ENCODE data around the gene PEX14.
A peak's percentile ranks its signal among the peaks of the same experiment; 100 is the strongest.

The PEX14 gene

DNA sequence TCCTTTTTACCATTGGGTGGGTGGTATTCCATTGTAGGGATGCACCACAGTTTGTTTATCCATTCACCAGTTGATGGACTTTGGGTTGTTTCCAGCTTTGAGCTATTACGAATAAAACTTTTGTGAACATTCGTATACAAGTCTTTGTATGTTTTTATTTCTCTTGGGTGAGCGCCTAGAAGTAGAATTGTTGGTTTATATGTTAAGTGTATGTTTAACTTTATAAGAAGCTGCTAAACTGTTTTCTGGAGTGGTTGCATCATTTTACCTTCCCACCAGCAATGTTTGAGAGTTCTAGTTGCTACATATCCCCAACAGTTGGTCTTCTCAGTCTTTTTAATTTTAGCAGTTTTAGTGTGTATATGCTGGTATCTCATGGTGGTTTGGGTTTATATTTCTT lies 132.5 kb downstream of the PEX14 start:
- 90% methylated on average over 3 of the region's 3 CpGs for WGBS
- Histone ChIP-seq H2BK5ac (ENCODE audit: low read depth, low read length, poor library complexity, severe bottlenecking) (no peak overlapping the region), H3K36me3 (ENCODE audit: control insufficient read depth in 1 of 2, insufficient read depth in 2 of 2, low read depth in 1 of 2, low read length in 2 of 2) (peaks cover 0 to 18% of the 10 kb centered on the region in 2 experiments), H3K14ac (ENCODE audit: low read length in 2 of 2) (no peak overlapping the region), H2AK5ac (ENCODE audit: low read length, severe bottlenecking) (no peak overlapping the region), H3K4me3 (ENCODE audit: insufficient read depth in 1 of 2, low read depth in 1 of 2, low read length in 2 of 2) (no peak overlapping the region), H3K27ac (ENCODE audit: low read length, poor library complexity, severe bottlenecking) (no peak overlapping the region), H3K9ac (ENCODE audit: low read length) (no peak overlapping the region), H3K4me1 (ENCODE audit: control insufficient read depth, insufficient read depth, low read depth, low read length) (peaks cover 14% of the 10 kb centered on the region), H2BK12ac (ENCODE audit: low read length in 2 of 2) (no peak overlapping the region), H3K23ac (ENCODE audit: low read length in 2 of 2) (no peak overlapping the region), H3K27me3 (ENCODE audit: control insufficient read depth in 1 of 2, insufficient read depth in 1 of 2, low read length in 2 of 2) (no peaks in the 10 kb centered on the region), H3K4ac (ENCODE audit: low read depth in 1 of 2, low read length in 2 of 2) (no peak overlapping the region), H3K9me3 (ENCODE audit: control insufficient read depth, low read length) (no peaks in the 10 kb centered on the region), H3K18ac (ENCODE audit: low read depth in 1 of 2, low read length in 2 of 2) (no peak overlapping the region), H4K8ac (ENCODE audit: low read length) (no peak overlapping the region), H3K79me1 (replicated peaks; ENCODE audit: low read length, poor library complexity, severe bottlenecking) (peaks cover 16% of the 10 kb centered on the region), H3K4me2 (ENCODE audit: low read length, poor library complexity, severe bottlenecking) (no peak overlapping the region), H4K91ac (ENCODE audit: low read length) (no peak overlapping the region), H2BK15ac (ENCODE audit: low read depth, poor library complexity, severe bottlenecking) (no peak overlapping the region), H2AFZ (ENCODE audit: low read depth, low read length) (no peak overlapping the region), H2BK120ac (ENCODE audit: low read depth, low read length) (no peak overlapping the region)
- peak; percentile 8 for DNase-seq

DNA sequence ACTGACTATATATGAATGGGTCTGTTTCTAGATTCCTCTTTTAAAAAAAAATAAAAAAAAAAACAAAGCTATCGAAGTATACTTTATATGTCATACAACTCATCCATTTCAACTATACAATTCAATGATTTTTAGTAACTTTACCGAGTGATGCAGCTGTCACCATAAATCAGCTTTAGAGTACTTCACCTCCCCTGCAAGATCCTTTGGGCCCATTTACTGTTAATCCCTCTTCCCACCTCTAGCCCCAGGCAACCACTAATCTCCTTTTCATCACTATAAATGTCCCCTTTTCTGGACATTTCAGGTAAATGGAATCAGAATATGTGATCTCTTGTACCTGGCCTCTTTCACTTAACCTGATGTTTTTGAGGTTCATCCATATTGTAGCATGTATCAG lies 133.9 kb downstream of the PEX14 start:
- Histone ChIP-seq H3K36me3 (ENCODE audit: control insufficient read depth in 1 of 2, insufficient read depth in 2 of 2, low read depth in 1 of 2, low read length in 2 of 2) (peaks cover 8 to 19% of the 10 kb centered on the region in 2 experiments), H2BK120ac (ENCODE audit: low read depth, low read length) (no peak overlapping the region), H3K4me2 (ENCODE audit: low read length, poor library complexity, severe bottlenecking) (no peak overlapping the region), H2AFZ (ENCODE audit: low read depth, low read length) (no peak overlapping the region), H2BK15ac (ENCODE audit: low read depth, poor library complexity, severe bottlenecking) (no peak overlapping the region), H3K4me3 (ENCODE audit: insufficient read depth in 1 of 2, low read depth in 1 of 2, low read length in 2 of 2) (no peak overlapping the region), H3K9me3 (ENCODE audit: control insufficient read depth, low read length) (no peaks in the 10 kb centered on the region), H3K14ac (ENCODE audit: low read length in 2 of 2) (no peak overlapping the region), H3K79me1 (replicated peaks; ENCODE audit: low read length, poor library complexity, severe bottlenecking) (peaks cover 24% of the 10 kb centered on the region), H4K8ac (ENCODE audit: low read length) (no peak overlapping the region), H3K27ac (ENCODE audit: low read length, poor library complexity, severe bottlenecking) (no peak overlapping the region), H3K23ac (ENCODE audit: low read length in 2 of 2) (no peak overlapping the region), H3K9ac (ENCODE audit: low read length) (no peak overlapping the region), H2BK5ac (ENCODE audit: low read depth, low read length, poor library complexity, severe bottlenecking) (no peak overlapping the region), H2AK5ac (ENCODE audit: low read length, severe bottlenecking) (no peak overlapping the region), H3K4me1 (ENCODE audit: control insufficient read depth, insufficient read depth, low read depth, low read length) (peaks cover 14% of the 10 kb centered on the region), H3K4ac (ENCODE audit: low read depth in 1 of 2, low read length in 2 of 2) (no peak overlapping the region), H4K91ac (ENCODE audit: low read length) (no peak overlapping the region), H3K27me3 (ENCODE audit: control insufficient read depth in 1 of 2, insufficient read depth in 1 of 2, low read length in 2 of 2) (no peaks in the 10 kb centered on the region), H2BK12ac (ENCODE audit: low read length in 2 of 2) (no peak overlapping the region), H3K18ac (ENCODE audit: low read depth in 1 of 2, low read length in 2 of 2) (no peak overlapping the region)
- no peak for DNase-seq
- WGBS = 94% methylated on average over 2 of the region's 2 CpGs

DNA sequence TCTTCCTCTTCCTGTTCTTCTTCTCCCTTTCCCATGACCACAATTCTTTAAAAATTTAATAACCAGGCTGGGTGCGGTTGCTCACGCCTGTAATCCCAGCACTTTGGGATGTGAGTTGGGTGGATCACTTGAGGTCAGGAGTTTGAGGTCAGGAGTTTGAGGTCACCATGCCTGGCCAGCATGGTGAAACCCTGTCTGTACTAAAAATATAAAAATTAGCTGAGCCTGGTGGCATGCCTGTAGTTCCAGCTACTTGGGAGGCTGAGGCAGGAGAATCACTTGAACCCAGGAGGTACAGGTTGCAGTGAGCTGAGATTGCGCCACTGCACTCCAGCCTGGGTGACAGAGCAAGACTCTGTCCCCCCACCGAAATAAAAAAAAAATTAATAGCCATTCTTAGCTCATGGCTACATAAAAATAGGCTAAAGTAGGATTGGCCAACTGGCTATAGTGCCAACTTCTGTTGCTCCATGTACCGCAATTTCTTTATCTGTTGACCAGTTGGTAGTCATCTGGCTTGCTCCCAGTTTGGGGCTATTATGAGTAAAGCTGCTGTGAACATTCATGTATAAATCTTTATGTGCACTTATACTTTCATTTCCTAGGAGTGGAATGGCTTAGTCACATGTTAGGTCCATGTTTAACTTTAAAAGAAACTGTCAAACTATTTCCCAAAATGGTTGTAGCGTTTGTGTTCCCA lies 136.3 kb downstream of the PEX14 start:
- no peak overlapping the region for H2BK120ac ChIP-seq (ENCODE audit: low read depth, low read length)
- no peak overlapping the region for H3K27ac ChIP-seq (ENCODE audit: low read length, poor library complexity, severe bottlenecking)
- H3K79me1 ChIP-seq (replicated peaks; ENCODE audit: low read length, poor library complexity, severe bottlenecking) = peaks cover 34% of the 10 kb centered on the region
- H3K4ac ChIP-seq (ENCODE audit: low read depth in 1 of 2, low read length in 2 of 2) = no peak overlapping the region
- no peak overlapping the region for H3K4me2 ChIP-seq (ENCODE audit: low read length, poor library complexity, severe bottlenecking)
- no peak overlapping the region for H3K4me3 ChIP-seq (ENCODE audit: insufficient read depth in 1 of 2, low read depth in 1 of 2, low read length in 2 of 2)
- H3K27me3 ChIP-seq (ENCODE audit: control insufficient read depth in 1 of 2, insufficient read depth in 1 of 2, low read length in 2 of 2) = no peaks in the 10 kb centered on the region
- 98% methylated on average over 4 of the region's 6 CpGs for WGBS
- no peak overlapping the region for H2BK12ac ChIP-seq (ENCODE audit: low read length in 2 of 2)
- no peak overlapping the region for H2AK5ac ChIP-seq (ENCODE audit: low read length, severe bottlenecking)
- H3K9ac ChIP-seq (ENCODE audit: low read length) = no peak overlapping the region
- no peaks in the 10 kb centered on the region for H3K9me3 ChIP-seq (ENCODE audit: control insufficient read depth, low read length)
- H2BK15ac ChIP-seq (ENCODE audit: low read depth, poor library complexity, severe bottlenecking) = no peak overlapping the region
- H3K36me3 ChIP-seq (ENCODE audit: control insufficient read depth in 1 of 2, insufficient read depth in 2 of 2, low read depth in 1 of 2, low read length in 2 of 2) = peaks cover 7 to 8% of the 10 kb centered on the region in 2 experiments
- H3K18ac ChIP-seq (ENCODE audit: low read depth in 1 of 2, low read length in 2 of 2) = no peak overlapping the region
- no peak overlapping the region for H2BK5ac ChIP-seq (ENCODE audit: low read depth, low read length, poor library complexity, severe bottlenecking)
- no peak for DNase-seq
- no peak overlapping the region for H4K91ac ChIP-seq (ENCODE audit: low read length)
- no peak overlapping the region for H3K23ac ChIP-seq (ENCODE audit: low read length in 2 of 2)
- H4K8ac ChIP-seq (ENCODE audit: low read length) = no peak overlapping the region
- H2AFZ ChIP-seq (ENCODE audit: low read depth, low read length) = no peak overlapping the region
- H3K14ac ChIP-seq (ENCODE audit: low read length in 2 of 2) = no peak overlapping the region
- H3K4me1 ChIP-seq (ENCODE audit: control insufficient read depth, insufficient read depth, low read depth, low read length) = peaks cover 3% of the 10 kb centered on the region

DNA sequence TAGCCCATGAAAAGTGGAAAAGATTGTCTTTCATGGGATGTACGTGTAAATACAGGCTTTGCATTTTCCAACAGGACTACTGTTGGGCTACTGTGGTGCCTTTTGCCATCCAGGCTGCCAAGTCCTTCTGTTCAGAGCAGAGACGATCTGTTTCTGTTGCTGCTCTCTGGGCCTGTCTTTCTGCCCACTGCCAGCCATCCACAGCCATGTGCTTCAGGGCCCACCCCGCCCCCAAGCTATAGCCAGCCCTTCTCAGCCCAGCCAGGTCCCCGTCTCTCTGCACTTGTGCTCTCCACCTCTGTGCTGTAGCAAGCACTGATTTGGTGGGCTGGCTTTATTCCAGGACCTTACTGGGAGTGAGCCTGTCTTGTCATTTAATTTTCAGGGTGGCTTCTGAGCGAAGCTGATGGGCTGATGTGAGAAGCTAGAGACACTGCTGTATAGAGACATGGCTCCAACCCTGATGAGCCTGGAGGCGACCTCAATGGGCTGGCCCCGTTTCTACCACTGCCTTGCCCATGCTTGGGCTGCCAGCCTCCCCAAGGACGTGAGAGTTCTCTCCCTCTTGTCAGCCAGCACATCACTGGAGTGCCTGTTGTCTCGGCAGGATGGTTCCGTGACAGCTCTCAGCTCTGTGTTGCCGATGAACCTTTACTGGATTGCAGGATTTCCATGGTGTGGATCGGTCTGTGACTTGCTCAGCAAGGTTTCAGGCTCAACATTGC lies 137.8 kb downstream of the PEX14 start:
- Histone ChIP-seq H4K8ac (ENCODE audit: low read length) (no peak overlapping the region), H2AK5ac (ENCODE audit: low read length, severe bottlenecking) (no peak overlapping the region), H3K18ac (ENCODE audit: low read depth in 1 of 2, low read length in 2 of 2) (no peak overlapping the region), H2BK15ac (ENCODE audit: low read depth, poor library complexity, severe bottlenecking) (no peak overlapping the region), H3K27ac (ENCODE audit: low read length, poor library complexity, severe bottlenecking) (no peak overlapping the region), H4K91ac (ENCODE audit: low read length) (no peak overlapping the region), H3K79me1 (replicated peaks; ENCODE audit: low read length, poor library complexity, severe bottlenecking) (peaks cover 38% of the 10 kb centered on the region), H2AFZ (ENCODE audit: low read depth, low read length) (no peak overlapping the region), H3K4ac (ENCODE audit: low read depth in 1 of 2, low read length in 2 of 2) (no peak overlapping the region), H3K27me3 (ENCODE audit: control insufficient read depth in 1 of 2, insufficient read depth in 1 of 2, low read length in 2 of 2) (no peaks in the 10 kb centered on the region), H2BK120ac (ENCODE audit: low read depth, low read length) (no peak overlapping the region), H3K4me1 (ENCODE audit: control insufficient read depth, insufficient read depth, low read depth, low read length) (no peaks in the 10 kb centered on the region), H2BK5ac (ENCODE audit: low read depth, low read length, poor library complexity, severe bottlenecking) (no peak overlapping the region), H3K14ac (ENCODE audit: low read length in 2 of 2) (peak overlapping the region in 1 of 2 experiments; percentile 1), H3K23ac (ENCODE audit: low read length in 2 of 2) (no peak overlapping the region), H3K36me3 (ENCODE audit: control insufficient read depth in 1 of 2, insufficient read depth in 2 of 2, low read depth in 1 of 2, low read length in 2 of 2) (peaks cover 4 to 19% of the 10 kb centered on the region in 2 experiments), H2BK12ac (ENCODE audit: low read length in 2 of 2) (no peak overlapping the region), H3K9me3 (ENCODE audit: control insufficient read depth, low read length) (no peaks in the 10 kb centered on the region), H3K4me3 (ENCODE audit: insufficient read depth in 1 of 2, low read depth in 1 of 2, low read length in 2 of 2) (no peak overlapping the region), H3K4me2 (ENCODE audit: low read length, poor library complexity, severe bottlenecking) (no peak overlapping the region), H3K9ac (ENCODE audit: low read length) (no peak overlapping the region)
- WGBS = 90% methylated on average over 12 of the region's 12 CpGs
- DNase-seq = no peak

All from mesenchymal stem cell (in vitro differentiated cells and primary cell).